Neuronal stem cell (in vitro differentiated cells): Measurements from ENCODE around the gene CLHC1.

Experiments used
- DNase-seq: peaks from one replicate; pipeline ENCODE4 v3.0.0-alpha.2; 2013; ENCODE audit warnings: low spot score
- H2AFZ ChIP-seq: one replicate; pipeline ENCODE4 v1.6.1; 2013; ENCODE audit warnings: mild to moderate bottlenecking, low read length, inconsistent platforms
- H2AK5ac ChIP-seq: 2 replicates; pipeline ENCODE4 v1.6.1; 2013; ENCODE audit warnings: low read depth, mild to moderate bottlenecking, inconsistent platforms, low read length, moderate library complexity, mixed read lengths
- H2BK120ac ChIP-seq: 2 replicates; pipeline ENCODE4 v1.6.1; 2013; ENCODE audit warnings: low read depth, mild to moderate bottlenecking, inconsistent platforms, low read length, moderate library complexity, mixed read lengths
- H2BK12ac ChIP-seq: one replicate; pipeline ENCODE4 v1.6.1; 2013; ENCODE audit warnings: low read length, inconsistent platforms
- H2BK15ac ChIP-seq: 2 replicates; pipeline ENCODE4 v1.6.1; 2013; ENCODE audit warnings: mild to moderate bottlenecking, low read length, inconsistent platforms, mixed read lengths
- H2BK5ac ChIP-seq: one replicate; pipeline ENCODE4 v1.6.1; 2013; ENCODE audit warnings: inconsistent platforms, mild to moderate bottlenecking, low read length, moderate library complexity
- H3K14ac ChIP-seq: one replicate; pipeline ENCODE4 v1.6.1; 2013; ENCODE audit warnings: low read length, inconsistent platforms
- H3K18ac ChIP-seq: 2 replicates; pipeline ENCODE4 v1.6.1; 2013; ENCODE audit warnings: low read length, inconsistent platforms
- H3K23ac ChIP-seq: 2 replicates; pipeline ENCODE4 v1.6.1; 2013; ENCODE audit warnings: low read depth, mild to moderate bottlenecking, mixed read lengths, low read length, inconsistent platforms; ENCODE audit not compliant: poor library complexity
- H3K27ac ChIP-seq: replicated peaks from 3 replicates; pipeline ENCODE4 v1.5.1; 2013; ENCODE audit warnings: low read length, inconsistent platforms
- H3K27me3 ChIP-seq, 3 experiments: 2 replicates each; pipeline ENCODE4 v1.6.1; 2013; ENCODE audit warnings: low read length in 3 of 3, mild to moderate bottlenecking in 2 of 3, inconsistent platforms in 1 of 3, low read depth in 1 of 3, mixed read lengths in 1 of 3, moderate library complexity in 1 of 3; ENCODE audit not compliant: control insufficient read depth in 3 of 3, insufficient read depth in 3 of 3
- H3K36me3 ChIP-seq, 2 donors: replicated peaks in 1 of 2; 2 replicates each; pipeline ENCODE4 v1.6.1; 2013; ENCODE audit warnings: low read length in 2 of 2; ENCODE audit not compliant: control insufficient read depth in 2 of 2, insufficient read depth in 2 of 2
- H3K4ac ChIP-seq: 2 replicates; pipeline ENCODE4 v1.6.1; 2013; ENCODE audit warnings: inconsistent platforms, mild to moderate bottlenecking, low read length, moderate library complexity
- H3K4me1 ChIP-seq, 2 donors: 1 replicate in 1 of 2; 2 replicates in 1 of 2; pipeline ENCODE4 v1.6.1; 2013; ENCODE audit warnings: low read length in 2 of 2, low read depth in 1 of 2; ENCODE audit not compliant: control insufficient read depth in 2 of 2, insufficient read depth in 1 of 2
- H3K4me2 ChIP-seq: one replicate; pipeline ENCODE4 v1.6.1; 2013; ENCODE audit warnings: mild to moderate bottlenecking, low read length, inconsistent platforms; ENCODE audit not compliant: insufficient read depth, poor library complexity, severe bottlenecking
- H3K4me3 ChIP-seq, 2 donors: 2 replicates each; pipeline ENCODE4 v1.5.1; 2013; ENCODE audit warnings: low read length in 2 of 2, mild to moderate bottlenecking in 2 of 2, inconsistent platforms in 1 of 2, moderate library complexity in 1 of 2
- H3K79me1 ChIP-seq: one replicate; pipeline ENCODE4 v1.6.1; 2013; ENCODE audit warnings: low read depth, mild to moderate bottlenecking, inconsistent platforms, low read length, moderate library complexity
- H3K9ac ChIP-seq: one replicate; pipeline ENCODE4 v1.6.1; 2013; ENCODE audit warnings: mild to moderate bottlenecking, low read depth, low read length, inconsistent platforms; ENCODE audit not compliant: poor library complexity
- H3K9me3 ChIP-seq, 2 donors: replicated peaks in 1 of 2; 2 replicates each; pipeline versions ENCODE3 to v1.6.1; 2013; ENCODE audit warnings: low read length in 2 of 2, mild to moderate bottlenecking in 2 of 2, inconsistent platforms in 1 of 2, low read depth in 1 of 2, mixed read lengths in 1 of 2, moderate library complexity in 1 of 2; ENCODE audit not compliant: control insufficient read depth in 2 of 2, insufficient read depth in 1 of 2
- H4K8ac ChIP-seq: one replicate; pipeline ENCODE4 v1.6.1; 2013; ENCODE audit warnings: low read depth, mild to moderate bottlenecking, inconsistent platforms, low read length, moderate library complexity
- H4K91ac ChIP-seq: one replicate; pipeline ENCODE4 v1.6.1; 2013; ENCODE audit warnings: low read length, low read depth, mild to moderate bottlenecking, inconsistent platforms; ENCODE audit not compliant: poor library complexity
- WGBS, 2 donors: extraction: QIAGEN DNeasy Blood & Tissue Kit; methylation state at CpG; one replicate each; pipeline ENCODE4 v1.1.7; 2013; ENCODE audit warnings: missing lambda C conversion rate in 2 of 2, mixed read lengths in 1 of 2; ENCODE audit not compliant: insufficient read length in 2 of 2, insufficient replicate concordance in 1 of 2; ENCODE audit errors: extremely low coverage in 2 of 2; 5-methylcytosine and 5-hydroxymethylcytosine counted together

Gene CLHC1

GRCh38 chr2:55158111-55158814 is 73.8 kb downstream of the CLHC1 start:
- H3K4me3 ChIP-seq: no peak overlapping the region
- H2BK15ac ChIP-seq: no peak overlapping the region
- no peak overlapping the region for H3K27ac ChIP-seq
- no peaks in the 10 kb centered on the region for H3K79me1 ChIP-seq
- no peak overlapping the region for H3K4ac ChIP-seq
- peaks cover 31 to 54% of the 10 kb centered on the region in 2 donors for H3K4me1 ChIP-seq
- DNase-seq: no peak
- H3K23ac ChIP-seq: no peak overlapping the region
- H3K4me2 ChIP-seq: no peak overlapping the region
- no peaks in the 10 kb centered on the region for H3K36me3 ChIP-seq
- H4K8ac ChIP-seq: no peak overlapping the region
- no peaks in the 10 kb centered on the region for H3K9me3 ChIP-seq
- WGBS, 2 donors: no CpG with 5 or more reads among the region's 10 CpGs
- H2AK5ac ChIP-seq: no peak overlapping the region
- peak overlapping the region; percentile 9 for H3K18ac ChIP-seq
- no peak overlapping the region for H3K9ac ChIP-seq
- no peak overlapping the region for H2AFZ ChIP-seq
- no peak overlapping the region for H3K14ac ChIP-seq
- no peak overlapping the region for H4K91ac ChIP-seq
- H3K27me3 ChIP-seq: no peaks in the 10 kb centered on the region
- H2BK5ac ChIP-seq: no peak overlapping the region
- no peak overlapping the region for H2BK12ac ChIP-seq
- no peak overlapping the region for H2BK120ac ChIP-seq

- Histone ChIP-seq H3K9me3 (no peaks in the 10 kb centered on the region), H3K4me1 (peaks cover 24 to 47% of the 10 kb centered on the region in 2 donors), H3K23ac (no peak overlapping the region), H2BK15ac (no peak overlapping the region), H3K4ac (no peak overlapping the region), H3K79me1 (no peaks in the 10 kb centered on the region), H3K14ac (no peak overlapping the region), H2AFZ (no peak overlapping the region), H2BK120ac (no peak overlapping the region), H3K18ac (no peak overlapping the region), H3K36me3 (no peaks in the 10 kb centered on the region), H3K9ac (no peak overlapping the region), H3K27me3 (no peaks in the 10 kb centered on the region), H4K91ac (no peak overlapping the region), H3K27ac (no peak overlapping the region), H3K4me3 (no peak overlapping the region), H2BK5ac (no peak overlapping the region), H2BK12ac (no peak overlapping the region), H4K8ac (no peak overlapping the region), H2AK5ac (no peak overlapping the region), H3K4me2 (no peak overlapping the region)
- WGBS, 2 donors: no CpG with 5 or more reads among the region's 2 CpGs
- no peak for DNase-seq
Measured at GRCh38 chr2:55157474-55157884, 74.6 kb downstream of the CLHC1 start.

GRCh38 chr2:55156984-55157383 is 75.1 kb downstream of the CLHC1 start:
- H3K4me2 ChIP-seq: no peak overlapping the region
- H3K4ac ChIP-seq: no peak overlapping the region
- no peak overlapping the region for H2BK12ac ChIP-seq
- H2BK15ac ChIP-seq: no peak overlapping the region
- H3K18ac ChIP-seq: no peak overlapping the region
- H3K4me3 ChIP-seq: no peak overlapping the region
- no CpG with 5 or more reads among the region's 2 CpGs for WGBS, 2 donors
- no peak overlapping the region for H3K27ac ChIP-seq
- H3K27me3 ChIP-seq: no peaks in the 10 kb centered on the region
- H3K79me1 ChIP-seq: no peaks in the 10 kb centered on the region
- no peak overlapping the region for H3K23ac ChIP-seq
- no peak overlapping the region for H2BK5ac ChIP-seq
- H2AK5ac ChIP-seq: no peak overlapping the region
- H3K9ac ChIP-seq: no peak overlapping the region
- no peaks in the 10 kb centered on the region for H3K9me3 ChIP-seq
- no peak overlapping the region for H2BK120ac ChIP-seq
- H3K14ac ChIP-seq: no peak overlapping the region
- peaks cover 22 to 45% of the 10 kb centered on the region in 2 donors for H3K4me1 ChIP-seq
- H3K36me3 ChIP-seq: no peaks in the 10 kb centered on the region
- H4K8ac ChIP-seq: no peak overlapping the region
- H2AFZ ChIP-seq: no peak overlapping the region
- DNase-seq: no peak
- H4K91ac ChIP-seq: no peak overlapping the region

DNA sequence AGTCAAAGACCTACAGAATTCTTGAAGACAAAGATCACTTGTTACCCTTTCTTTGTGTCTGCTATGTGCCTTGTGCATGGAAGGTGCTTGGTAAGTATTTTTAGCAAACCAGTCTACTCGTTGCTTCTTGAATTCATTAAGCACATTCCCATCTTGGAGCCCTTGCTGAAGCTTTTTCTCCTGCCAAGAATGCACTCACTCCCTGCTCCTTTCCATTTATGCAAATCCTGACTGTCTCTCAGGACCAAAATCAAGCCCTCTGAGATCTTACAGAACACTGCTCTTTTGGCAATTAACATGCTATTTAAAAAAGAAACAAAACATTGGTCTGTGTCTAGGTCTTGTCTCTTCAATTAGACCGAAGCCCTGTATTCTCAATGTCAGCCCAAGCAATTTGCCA is 75.8 kb downstream of the CLHC1 start:
- Histone ChIP-seq H3K4me2 (no peak overlapping the region), H2BK120ac (no peak overlapping the region), H3K18ac (no peak overlapping the region), H3K4ac (no peak overlapping the region), H4K91ac (no peak overlapping the region), H3K27me3 (no peaks in the 10 kb centered on the region), H3K23ac (no peak overlapping the region), H3K36me3 (no peaks in the 10 kb centered on the region), H3K9ac (no peak overlapping the region), H4K8ac (no peak overlapping the region), H3K79me1 (no peaks in the 10 kb centered on the region), H3K9me3 (no peaks in the 10 kb centered on the region), H2AK5ac (no peak overlapping the region), H3K14ac (no peak overlapping the region), H2BK12ac (no peak overlapping the region), H2BK15ac (no peak overlapping the region), H3K4me3 (no peak overlapping the region), H2BK5ac (no peak overlapping the region), H3K27ac (no peak overlapping the region), H3K4me1 (peaks cover 16 to 39% of the 10 kb centered on the region in 2 donors), H2AFZ (peak overlapping the region; percentile 62)
- DNase-seq: no peak
- no CpG with 5 or more reads among the region's 2 CpGs for WGBS, 2 donors
